SU-DHL-6 (cell line): ENCODE results near the gene TCF12.

Source experiments
- CTCF ChIP-seq: fragments of 200-600 bp; sonication (generic); IDR thresholded peaks from one replicate; pipeline ENCODE4 v1.5.1; 2017; ENCODE audit warnings: antibody characterized with exemption, mild to moderate bottlenecking, low read length, moderate library complexity; ENCODE audit not compliant: insufficient read depth, poor library complexity, severe bottlenecking
- EZH2phosphoT487 ChIP-seq: fragments of 200-600 bp; sonication (generic), shearing (Covaris generic); conservative IDR thresholded peaks from 2 replicates; pipeline ENCODE4 v1.6.1; 2018; ENCODE audit warnings: mild to moderate bottlenecking, antibody characterized with exemption, low read length, moderate library complexity, mixed read lengths

GRCh38 chr15:57306161-57306943 is 387.9 kb downstream of the TCF12 start:
- TF ChIP-seq CTCF (peak; percentile 91), EZH2phosphoT487 (no peak)
